ENCODE results near the gene KPTN.

The KPTN gene

GRCh38 chr19:47507924-47508553 lies 24.0 kb upstream of the KPTN start:
- no peaks in the 10 kb centered on the region for H3K27me3 ChIP-seq (ENCODE audit: insufficient read depth, insufficient read length)
- peaks cover 38% of the 10 kb centered on the region for H3K36me3 ChIP-seq (ENCODE audit: insufficient read depth, insufficient read length, low read length)
- H3K9ac ChIP-seq (ENCODE audit: insufficient read length, low read depth), result peak overlapping the region; percentile 61
- no peak overlapping the region for H3K4me3 ChIP-seq (ENCODE audit: insufficient read length, low read depth)
- DNase-seq (ENCODE audit: low read depth, low spot score), result no peak
- peaks cover 14% of the 10 kb centered on the region for H3K4me1 ChIP-seq (ENCODE audit: insufficient read depth, insufficient read length)
- H3K9me3 ChIP-seq (ENCODE audit: insufficient read depth, low read length), result no peaks in the 10 kb centered on the region
- TF ChIP-seq YY1 (IDR thresholded peaks at IDR 0.05; ENCODE audit: insufficient read depth, insufficient read length) (no peak), ZNF274 (IDR thresholded peaks at IDR 0.05; ENCODE audit: low read depth, low read length) (no peak), SUZ12 (IDR thresholded peaks at IDR 0.05; ENCODE audit: extremely low read depth, insufficient read depth, insufficient read length) (no peak)

GRCh38 chr19:47507012-47507411 lies 23.0 kb upstream of the KPTN start:
- Histone ChIP-seq H3K4me3 (ENCODE audit: insufficient read length, low read depth) (no peak overlapping the region), H3K36me3 (ENCODE audit: insufficient read depth, insufficient read length, low read length) (peaks cover 42% of the 10 kb centered on the region), H3K9me3 (ENCODE audit: insufficient read depth, low read length) (no peaks in the 10 kb centered on the region), H3K27me3 (ENCODE audit: insufficient read depth, insufficient read length) (no peaks in the 10 kb centered on the region), H3K4me1 (ENCODE audit: insufficient read depth, insufficient read length) (peaks cover 14% of the 10 kb centered on the region), H3K9ac (ENCODE audit: insufficient read length, low read depth) (peak overlapping the region; percentile 61)
- no peak for DNase-seq (ENCODE audit: low read depth, low spot score)
- no peak for TF ChIP-seq SUZ12 (IDR thresholded peaks at IDR 0.05; ENCODE audit: extremely low read depth, insufficient read depth, insufficient read length)
- no peak for TF ChIP-seq YY1 (IDR thresholded peaks at IDR 0.05; ENCODE audit: insufficient read depth, insufficient read length)
- no peak for TF ChIP-seq ZNF274 (IDR thresholded peaks at IDR 0.05; ENCODE audit: low read depth, low read length)

GRCh38 chr19:47506459-47506858 lies 22.4 kb upstream of the KPTN start:
- peaks cover 41% of the 10 kb centered on the region for H3K36me3 ChIP-seq (ENCODE audit: insufficient read depth, insufficient read length, low read length)
- peaks cover 14% of the 10 kb centered on the region for H3K4me1 ChIP-seq (ENCODE audit: insufficient read depth, insufficient read length)
- no peak overlapping the region for H3K9ac ChIP-seq (ENCODE audit: insufficient read length, low read depth)
- H3K4me3 ChIP-seq (ENCODE audit: insufficient read length, low read depth), result no peak overlapping the region
- H3K27me3 ChIP-seq (ENCODE audit: insufficient read depth, insufficient read length), result no peaks in the 10 kb centered on the region
- DNase-seq (ENCODE audit: low read depth, low spot score), result no peak
- no peaks in the 10 kb centered on the region for H3K9me3 ChIP-seq (ENCODE audit: insufficient read depth, low read length)
- no peak for TF ChIP-seq SUZ12 (IDR thresholded peaks at IDR 0.05; ENCODE audit: extremely low read depth, insufficient read depth, insufficient read length)
- no peak for TF ChIP-seq ZNF274 (IDR thresholded peaks at IDR 0.05; ENCODE audit: low read depth, low read length)
- TF ChIP-seq YY1 (IDR thresholded peaks at IDR 0.05; ENCODE audit: insufficient read depth, insufficient read length), result no peak

DNA sequence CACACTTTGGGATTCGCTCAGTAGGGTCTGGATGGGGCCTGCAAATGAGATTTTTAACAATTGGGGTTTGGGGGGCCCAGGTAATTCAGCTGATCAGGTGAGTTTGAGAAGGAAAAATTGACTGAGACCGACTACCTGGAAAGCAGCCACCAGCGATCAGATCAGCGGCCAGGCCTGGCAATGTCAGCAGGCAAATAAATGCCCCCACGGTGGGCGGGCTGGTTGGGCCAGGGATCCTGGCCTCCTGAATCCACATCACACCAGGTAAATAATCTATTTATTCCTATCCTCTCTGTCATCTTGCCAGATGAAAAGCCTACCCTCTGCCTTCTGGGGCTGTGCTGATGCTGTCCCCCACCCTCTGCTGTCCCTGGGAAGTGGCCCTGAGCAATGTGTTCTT lies 21.5 kb upstream of the KPTN start:
- TF ChIP-seq SUZ12 (IDR thresholded peaks at IDR 0.05; ENCODE audit: extremely low read depth, insufficient read depth, insufficient read length) (no peak), ZNF274 (IDR thresholded peaks at IDR 0.05; ENCODE audit: low read depth, low read length) (no peak), YY1 (IDR thresholded peaks at IDR 0.05; ENCODE audit: insufficient read depth, insufficient read length) (no peak)
- DNase-seq (ENCODE audit: low read depth, low spot score), result no peak
- Histone ChIP-seq H3K27me3 (ENCODE audit: insufficient read depth, insufficient read length) (no peaks in the 10 kb centered on the region), H3K9me3 (ENCODE audit: insufficient read depth, low read length) (no peaks in the 10 kb centered on the region), H3K4me1 (ENCODE audit: insufficient read depth, insufficient read length) (peaks cover 14% of the 10 kb centered on the region), H3K4me3 (ENCODE audit: insufficient read length, low read depth) (no peak overlapping the region), H3K9ac (ENCODE audit: insufficient read length, low read depth) (no peak overlapping the region), H3K36me3 (ENCODE audit: insufficient read depth, insufficient read length, low read length) (peaks cover 51% of the 10 kb centered on the region)

- Histone ChIP-seq H3K4me3 (ENCODE audit: insufficient read length, low read depth) (no peak overlapping the region), H3K36me3 (ENCODE audit: insufficient read depth, insufficient read length, low read length) (peaks cover 64% of the 10 kb centered on the region), H3K9ac (ENCODE audit: insufficient read length, low read depth) (no peak overlapping the region), H3K27me3 (ENCODE audit: insufficient read depth, insufficient read length) (no peaks in the 10 kb centered on the region), H3K9me3 (ENCODE audit: insufficient read depth, low read length) (no peaks in the 10 kb centered on the region), H3K4me1 (ENCODE audit: insufficient read depth, insufficient read length) (peaks cover 14% of the 10 kb centered on the region)
- no peak for DNase-seq (ENCODE audit: low read depth, low spot score)
- no peak for TF ChIP-seq SUZ12 (IDR thresholded peaks at IDR 0.05; ENCODE audit: extremely low read depth, insufficient read depth, insufficient read length)
- TF ChIP-seq ZNF274 (IDR thresholded peaks at IDR 0.05; ENCODE audit: low read depth, low read length), result no peak
- no peak for TF ChIP-seq YY1 (IDR thresholded peaks at IDR 0.05; ENCODE audit: insufficient read depth, insufficient read length)
Measured at GRCh38 chr19:47503826-47504150, 19.8 kb upstream of the KPTN start.

GRCh38 chr19:47503130-47503825 lies 19.3 kb upstream of the KPTN start:
- H3K9me3 ChIP-seq (ENCODE audit: insufficient read depth, low read length), result no peaks in the 10 kb centered on the region
- no peaks in the 10 kb centered on the region for H3K27me3 ChIP-seq (ENCODE audit: insufficient read depth, insufficient read length)
- peaks cover 10% of the 10 kb centered on the region for H3K4me1 ChIP-seq (ENCODE audit: insufficient read depth, insufficient read length)
- no peak overlapping the region for H3K4me3 ChIP-seq (ENCODE audit: insufficient read length, low read depth)
- no peak for DNase-seq (ENCODE audit: low read depth, low spot score)
- peaks cover 68% of the 10 kb centered on the region for H3K36me3 ChIP-seq (ENCODE audit: insufficient read depth, insufficient read length, low read length)
- no peak overlapping the region for H3K9ac ChIP-seq (ENCODE audit: insufficient read length, low read depth)
- TF ChIP-seq ZNF274 (IDR thresholded peaks at IDR 0.05; ENCODE audit: low read depth, low read length), result no peak
- no peak for TF ChIP-seq YY1 (IDR thresholded peaks at IDR 0.05; ENCODE audit: insufficient read depth, insufficient read length)
- no peak for TF ChIP-seq SUZ12 (IDR thresholded peaks at IDR 0.05; ENCODE audit: extremely low read depth, insufficient read depth, insufficient read length)
